A549 (cell line): Measurements from ENCODE around the gene PITPNM3. TPM values are rescaled to one million over a fixed set of nuclear protein-coding genes. Genes with fewer than 3 reads are reported as not detected.

Experiments used
- ATAC-seq, 2 experiments: fragments of 200-7000 bp in 1 of 2; fragments of >200 bp in 1 of 2; cut with Nextera tagmentation in 1 of 2; cut with Tn5 transposase in 1 of 2; 3 replicates each; pipeline versions ENCODE4 v1.8.0 to v1.9.1; 2018 to 2020; ENCODE audit warnings: mild to moderate bottlenecking in 1 of 2, moderate library complexity in 1 of 2
- CTCF ChIA-PET: fragments of 300-600 bp; sonication (Branson Sonifier 250); formaldehyde crosslinking; extraction: SDS; loops from one replicate; lab custom pipeline; 2021; ENCODE audit warnings: antibody characterized with exemption, inconsistent platforms; lab: Yijun Ruan, JAX
- POLR2A ChIA-PET: fragments of 350-600 bp; formaldehyde crosslinking; extraction: SDS; loops from one replicate; lab custom pipeline; 2021; ENCODE audit warnings: antibody characterized with exemption, inconsistent platforms; lab: Yijun Ruan, JAX
- DNase-seq, 2 experiments: peaks; one replicate each; pipeline versions ENCODE4 v3.0.0 to v3.0.0-alpha.2; 2011 to 2016; ENCODE audit warnings: low read depth in 1 of 2, low spot score in 1 of 2
- FAIRE-seq: peaks from 2 replicates; lab custom pipeline; 2011; peaks lifted over from hg19 to GRCh38; lab: Jason Lieb, UNC
- H3K27ac ChIP-seq, 2 experiments: fragments of >200 bp; sonication (Bioruptor Twin); formaldehyde crosslinking; 3 replicates each; pipeline ENCODE4 v1.5.1; 2016 to 2017
- H3K4me1 ChIP-seq: fragments of >200 bp; sonication (Bioruptor Twin); formaldehyde crosslinking; 3 replicates; pipeline ENCODE4 v1.6.1; 2016
- H3K4me2 ChIP-seq: fragments of >200 bp; sonication (Bioruptor Twin); formaldehyde crosslinking; 3 replicates; pipeline ENCODE4 v1.6.1; 2016
- H3K4me3 ChIP-seq: fragments of >200 bp; sonication (Bioruptor Twin); formaldehyde crosslinking; 3 replicates; pipeline ENCODE4 v1.5.1; 2016
- H3K9me3 ChIP-seq: fragments of >200 bp; sonication (Bioruptor Twin); formaldehyde crosslinking; 3 replicates; pipeline ENCODE4 v1.6.1; 2016
- ATOH8 ChIP-seq: fragments of 250-450 bp; sonication (Bioruptor Pico); IDR thresholded peaks from 2 replicates; pipeline ENCODE4 v1.5.0; 2020; ENCODE audit warnings: low read depth, mild to moderate bottlenecking, moderate library complexity
- CHD2 ChIP-seq: fragments of 150-350 bp; IDR thresholded peaks from 2 replicates; pipeline ENCODE4 v1.6.1; 2014; ENCODE audit warnings: low read length; ENCODE audit not compliant: partially characterized antibody
- CHD4 ChIP-seq: fragments of 200-600 bp; sonication (generic); IDR thresholded peaks from 2 replicates; pipeline ENCODE4 v1.6.1; 2016; ENCODE audit warnings: antibody characterized with exemption, mild to moderate bottlenecking, borderline replicate concordance
- E2F6 ChIP-seq: IDR thresholded peaks from 2 replicates; pipeline ENCODE4 v1.6.1; 2012; ENCODE audit warnings: low read depth, borderline replicate concordance
- ELK1 ChIP-seq: fragments of 150-350 bp; IDR thresholded peaks from 2 replicates; pipeline ENCODE4 v1.6.1; 2014; ENCODE audit warnings: low read depth, mild to moderate bottlenecking, low read length
- EP300 ChIP-seq, 2 experiments: fragments of >200 bp; sonication (Bioruptor Twin); formaldehyde crosslinking; IDR thresholded peaks; 2 replicates in 1 of 2; 3 replicates in 1 of 2; pipeline ENCODE4 v1.6.1; 2016 to 2017
- FOSL2 ChIP-seq, 2 experiments: fragments of 450-650 bp in 1 of 2; fragments of >200 bp in 1 of 2; sonication (Bioruptor Twin) in 1 of 2; formaldehyde crosslinking; IDR thresholded peaks; 2 replicates each; pipeline versions ENCODE4 v1.5.0 to v1.6.1; 2016 to 2020; ENCODE audit warnings: mild to moderate bottlenecking in 1 of 2, moderate library complexity in 1 of 2
- HEYL ChIP-seq: fragments of 250-450 bp; sonication (Bioruptor Pico); IDR thresholded peaks from 2 replicates; pipeline ENCODE4 v1.8.0; 2021; ENCODE audit warnings: mild to moderate bottlenecking, moderate library complexity
- JUN ChIP-seq, 2 experiments: fragments of >200 bp; sonication (Bioruptor Twin); formaldehyde crosslinking; IDR thresholded peaks; 2 replicates in 1 of 2; 3 replicates in 1 of 2; pipeline ENCODE4 v1.6.1; 2016 to 2017
- JUNB ChIP-seq: fragments of >200 bp; sonication (Bioruptor Twin); formaldehyde crosslinking; IDR thresholded peaks from 2 replicates; pipeline ENCODE4 v1.6.1; 2016
- KDM1A ChIP-seq: fragments of 200-600 bp; sonication (generic); IDR thresholded peaks from 2 replicates; pipeline ENCODE4 v1.6.1; 2016; ENCODE audit warnings: low read depth, mild to moderate bottlenecking
- MAFK ChIP-seq: fragments of 450-650 bp; IDR thresholded peaks from 2 replicates; pipeline ENCODE4 v1.6.1; 2014; ENCODE audit not compliant: partially characterized antibody
- NFE2L2 ChIP-seq: fragments of 150-350 bp; conservative IDR thresholded peaks from 2 replicates; pipeline ENCODE4 v1.6.1; 2014; ENCODE audit warnings: low read length
- NR3C1 ChIP-seq: fragments of >200 bp; sonication (Bioruptor Twin); formaldehyde crosslinking; IDR thresholded peaks from 3 replicates; pipeline ENCODE4 v1.6.1; 2017
- RARB ChIP-seq: fragments of 250-450 bp; sonication (Bioruptor Pico); IDR thresholded peaks from 2 replicates; pipeline ENCODE4 v1.8.0; 2021; ENCODE audit warnings: mild to moderate bottlenecking, moderate library complexity
- SMC3 ChIP-seq: fragments of >200 bp; sonication (Bioruptor Twin); formaldehyde crosslinking; IDR thresholded peaks from 3 replicates; pipeline ENCODE4 v1.6.1; 2018; ENCODE audit warnings: inconsistent platforms
- ZNF302 ChIP-seq: fragments of 250-450 bp; sonication (Bioruptor Pico); IDR thresholded peaks from 2 replicates; pipeline ENCODE4 v1.9.0; 2021; ENCODE audit warnings: inconsistent platforms, mild to moderate bottlenecking, moderate library complexity
- WGBS: methylation state at CpG from one replicate; pipeline ENCODE4 v1.1.6; 2017; ENCODE audit errors: missing lambda C conversion rate; 5-methylcytosine and 5-hydroxymethylcytosine counted together
- polyA plus RNA-seq, 4 experiments: library from polyadenylated mRNA; depleted of rRNA in 3 of 4; stranded (reverse); fragments of >200 nt; fragmentation: RNase III in 1 of 4; extraction: RNeasy Plus Mini Kit Qiagen cat#74134 plus additional on column Dnase treatment in 1 of 4; gene quantifications; 2 replicates in 3 of 4; 3 replicates in 1 of 4; pipeline ENCODE4 v1.2.3, GENCODE V29; 2011 to 2017
- TF ChIP-seq, protein P1 (sequence below): fragments of 250-450 bp; sonication (Bioruptor Pico); IDR thresholded peaks from 2 replicates; pipeline ENCODE4 v1.5.0; 2021; ENCODE audit warnings: mild to moderate bottlenecking, moderate library complexity, borderline replicate concordance
- TF ChIP-seq, protein P2 (sequence below): fragments of >200 bp; sonication (Bioruptor Twin); formaldehyde crosslinking; IDR thresholded peaks from 3 replicates; pipeline ENCODE4 v1.5.1; 2016

PITPNM3 gene
- polyA plus RNA-seq, 2 of the 4 experiments (the other 2 are of a cell fraction), result 0.80 to 2.2 TPM

DNA sequence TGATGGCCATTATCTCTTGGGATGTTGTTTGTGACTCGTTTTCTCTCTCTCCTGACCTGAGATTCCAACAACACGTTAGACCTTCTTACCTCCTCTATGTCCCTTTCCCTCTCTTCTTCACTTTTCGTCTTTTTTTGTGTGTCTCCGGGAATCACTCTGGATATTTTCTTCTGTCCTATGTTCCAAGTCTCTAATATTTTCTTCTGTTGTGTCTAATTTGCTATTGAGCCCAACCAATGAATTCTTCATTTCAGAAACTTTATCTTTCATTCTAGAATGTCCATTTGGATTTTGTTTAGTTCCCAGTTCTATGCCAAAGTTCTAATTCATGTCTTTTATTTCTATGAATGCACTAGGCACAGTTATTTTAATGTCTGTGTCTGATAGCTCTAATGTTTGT lies 27.1 kb upstream of the PITPNM3 start:
- ATAC-seq, result no peak
- ChIA-PET CTCF (interaction anchor here (1.0 to 8.6 kb wide), 3 partner anchors 10 to 110 kb away, joined by 3 to 68 read pairs (median 4); no protein-coding TSS in a partner anchor), POLR2A (no interaction called here)
- H3K4me1 ChIP-seq, result no peaks in the 10 kb centered on the region
- H3K27ac ChIP-seq, result no peak overlapping the region
- no peak overlapping the region for H3K4me3 ChIP-seq
- peak; percentile 74 for FAIRE-seq
- no peak for DNase-seq
- TF ChIP-seq NFE2L2 (no peak), ATOH8 (no peak), ZNF302 (CRISPR knock-in tag) (peak; percentile 28; the same call in 1 of the 2 replicates), JUNB (no peak), KDM1A (0 out of 2 replicates have a peak, but pooled peaks have one; percentile 38)
- 85% methylated on average over 4 of the region's 4 CpGs for WGBS
- H3K4me2 ChIP-seq, result no peak overlapping the region
- H3K9me3 ChIP-seq, result peaks cover 34% of the 10 kb centered on the region

DNA sequence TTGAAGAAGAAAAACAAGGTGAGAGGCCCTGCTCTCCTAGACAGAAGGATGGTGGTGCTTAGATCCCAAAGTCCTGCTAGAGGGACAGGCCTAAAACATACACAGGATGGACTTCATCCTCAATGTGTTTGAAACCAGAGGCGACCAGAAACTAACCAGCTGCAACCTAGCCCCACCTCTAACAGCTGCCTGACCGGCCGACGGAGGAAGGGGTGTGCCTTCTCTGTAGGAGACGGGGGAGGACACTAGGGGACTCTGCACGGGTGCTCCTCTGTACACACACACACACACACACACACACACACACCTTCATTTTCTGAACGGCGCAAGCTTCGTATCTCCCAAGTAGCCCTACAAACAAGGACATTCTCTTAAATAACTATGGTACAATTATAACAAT lies 24.3 kb upstream of the PITPNM3 start:
- TF ChIP-seq FOSL2 (IDR thresholded peaks at IDR 0.05), result no peak
- no peak for TF ChIP-seq FOSL2 (CRISPR knock-in tag; IDR thresholded peaks at IDR 0.05)
- no peak for TF ChIP-seq MAFK
- TF ChIP-seq, protein P1, sequence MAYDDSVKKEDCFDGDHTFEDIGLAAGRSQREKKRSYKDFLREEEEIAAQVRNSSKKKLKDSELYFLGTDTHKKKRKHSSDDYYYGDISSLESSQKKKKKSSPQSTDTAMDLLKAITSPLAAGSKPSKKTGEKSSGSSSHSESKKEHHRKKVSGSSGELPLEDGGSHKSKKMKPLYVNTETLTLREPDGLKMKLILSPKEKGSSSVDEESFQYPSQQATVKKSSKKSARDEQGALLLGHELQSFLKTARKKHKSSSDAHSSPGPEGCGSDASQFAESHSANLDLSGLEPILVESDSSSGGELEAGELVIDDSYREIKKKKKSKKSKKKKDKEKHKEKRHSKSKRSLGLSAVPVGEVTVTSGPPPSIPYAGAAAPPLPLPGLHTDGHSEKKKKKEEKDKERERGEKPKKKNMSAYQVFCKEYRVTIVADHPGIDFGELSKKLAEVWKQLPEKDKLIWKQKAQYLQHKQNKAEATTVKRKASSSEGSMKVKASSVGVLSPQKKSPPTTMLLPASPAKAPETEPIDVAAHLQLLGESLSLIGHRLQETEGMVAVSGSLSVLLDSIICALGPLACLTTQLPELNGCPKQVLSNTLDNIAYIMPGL, result no peak
- no peak for TF ChIP-seq JUN (IDR thresholded peaks at IDR 0.05)
- no peak for TF ChIP-seq ATOH8
- TF ChIP-seq CHD2, result no peak
- no peak for TF ChIP-seq NFE2L2
- POLR2A ChIA-PET, result no interaction called here
- ATAC-seq (no peak), FAIRE-seq (no peak), DNase-seq (no peak)
- CTCF ChIA-PET, result interaction anchor here (0.5 to 1.7 kb wide), 3 partner anchors 10 to 600 kb away, joined by 3 to 8 read pairs (median 4); no protein-coding TSS in a partner anchor
- H3K4me2 ChIP-seq, result no peak overlapping the region
- H3K27ac ChIP-seq, result no peak overlapping the region
- peaks cover 29% of the 10 kb centered on the region; the same call in 2 of the 3 replicates for H3K9me3 ChIP-seq
- no peaks in the 10 kb centered on the region for H3K4me1 ChIP-seq
- 92% methylated on average over 9 of the region's 9 CpGs for WGBS
- H3K4me3 ChIP-seq, result no peak overlapping the region

GRCh38 chr17:6578491-6578890 lies 22.1 kb upstream of the PITPNM3 start:
- no peak for ATAC-seq
- 87% methylated on average over 6 of the region's 6 CpGs for WGBS

More at GRCh38 chr17:6578491-6578890, 22.1 kb upstream of the PITPNM3 start:
- H3K27ac ChIP-seq, result no peak overlapping the region
- H3K4me1 ChIP-seq, result no peaks in the 10 kb centered on the region
- POLR2A ChIA-PET, result interaction anchor here (1.3 kb wide), 1 partner anchor 13 kb away, joined by 3 read pairs; no protein-coding TSS in a partner anchor
- FAIRE-seq, result no peak
- no peak for TF ChIP-seq NR3C1
- TF ChIP-seq ELK1, result no peak
- TF ChIP-seq CHD4, result no peak
- no peak for TF ChIP-seq SMC3
- TF ChIP-seq FOSL2 (IDR thresholded peaks at IDR 0.05), result no peak
- no peak for TF ChIP-seq FOSL2 (CRISPR knock-in tag; IDR thresholded peaks at IDR 0.05)
- no peak for TF ChIP-seq E2F6
- no peak for TF ChIP-seq JUN (IDR thresholded peaks at IDR 0.05)
- TF ChIP-seq, protein P2, sequence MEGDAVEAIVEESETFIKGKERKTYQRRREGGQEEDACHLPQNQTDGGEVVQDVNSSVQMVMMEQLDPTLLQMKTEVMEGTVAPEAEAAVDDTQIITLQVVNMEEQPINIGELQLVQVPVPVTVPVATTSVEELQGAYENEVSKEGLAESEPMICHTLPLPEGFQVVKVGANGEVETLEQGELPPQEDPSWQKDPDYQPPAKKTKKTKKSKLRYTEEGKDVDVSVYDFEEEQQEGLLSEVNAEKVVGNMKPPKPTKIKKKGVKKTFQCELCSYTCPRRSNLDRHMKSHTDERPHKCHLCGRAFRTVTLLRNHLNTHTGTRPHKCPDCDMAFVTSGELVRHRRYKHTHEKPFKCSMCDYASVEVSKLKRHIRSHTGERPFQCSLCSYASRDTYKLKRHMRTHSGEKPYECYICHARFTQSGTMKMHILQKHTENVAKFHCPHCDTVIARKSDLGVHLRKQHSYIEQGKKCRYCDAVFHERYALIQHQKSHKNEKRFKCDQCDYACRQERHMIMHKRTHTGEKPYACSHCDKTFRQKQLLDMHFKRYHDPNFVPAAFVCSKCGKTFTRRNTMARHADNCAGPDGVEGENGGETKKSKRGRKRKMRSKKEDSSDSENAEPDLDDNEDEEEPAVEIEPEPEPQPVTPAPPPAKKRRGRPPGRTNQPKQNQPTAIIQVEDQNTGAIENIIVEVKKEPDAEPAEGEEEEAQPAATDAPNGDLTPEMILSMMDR, result no peak
- no peak for TF ChIP-seq ATOH8
- no peak for TF ChIP-seq HEYL
- no peak for TF ChIP-seq EP300 (IDR thresholded peaks at IDR 0.05)
- no peak for TF ChIP-seq RARB (CRISPR knock-in tag)
- TF ChIP-seq MAFK, result no peak
- no peak for TF ChIP-seq KDM1A
- TF ChIP-seq, all 56 proteins: peak for 0
- CTCF ChIA-PET, result interaction anchor here (1.0 to 7.9 kb wide), 2 partner anchors 11 to 106 kb away, joined by 3 to 46 read pairs; no protein-coding TSS in a partner anchor
- DNase-seq, result no peak
- no peak overlapping the region for H3K4me2 ChIP-seq
- no peak overlapping the region for H3K4me3 ChIP-seq
- peaks cover 17% of the 10 kb centered on the region; the same call in 2 of the 3 replicates for H3K9me3 ChIP-seq
